Stimulated activated CD8-positive, alpha-beta memory T cell treated with anti-CD3 and anti-CD28 coated beads, Interleukin-2, amount 100 ng/mL, for 1 hour (primary cell): ENCODE measurements around the gene TRIM28.

Experiments used
- DNase-seq, 2 donors: peaks; one replicate each; pipeline ENCODE4 v3.0.0-alpha.2; 2020; ENCODE audit warnings: low read depth in 2 of 2

Gene TRIM28

DNA sequence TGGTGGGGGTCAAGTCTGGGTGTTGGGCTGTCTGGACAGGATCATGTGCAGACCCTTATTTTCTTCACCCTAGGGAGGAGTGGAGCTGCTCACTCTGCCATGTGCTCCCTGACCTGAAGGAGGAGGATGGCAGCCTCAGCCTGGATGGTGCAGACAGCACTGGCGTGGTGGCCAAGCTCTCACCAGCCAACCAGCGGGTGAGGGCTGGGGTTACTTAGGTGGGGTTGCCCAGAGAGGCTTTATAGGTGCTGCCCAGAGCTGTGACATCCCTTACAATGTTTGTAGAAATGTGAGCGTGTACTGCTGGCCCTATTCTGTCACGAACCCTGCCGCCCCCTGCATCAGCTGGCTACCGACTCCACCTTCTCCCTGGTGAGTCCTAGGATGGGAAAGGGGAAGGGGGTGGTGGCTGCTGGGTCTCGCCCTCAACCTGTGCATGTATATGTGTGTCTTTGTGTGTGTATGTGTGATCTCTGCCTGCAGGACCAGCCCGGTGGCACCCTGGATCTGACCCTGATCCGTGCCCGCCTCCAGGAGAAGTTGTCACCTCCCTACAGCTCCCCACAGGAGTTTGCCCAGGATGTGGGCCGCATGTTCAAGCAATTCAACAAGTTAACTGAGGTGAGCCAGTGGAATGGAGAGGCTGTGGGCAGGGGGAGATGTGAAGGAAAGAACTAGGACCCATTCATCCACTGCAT, 5.9 kb downstream of the TRIM28 start:
- DNase-seq, result no peak

DNA sequence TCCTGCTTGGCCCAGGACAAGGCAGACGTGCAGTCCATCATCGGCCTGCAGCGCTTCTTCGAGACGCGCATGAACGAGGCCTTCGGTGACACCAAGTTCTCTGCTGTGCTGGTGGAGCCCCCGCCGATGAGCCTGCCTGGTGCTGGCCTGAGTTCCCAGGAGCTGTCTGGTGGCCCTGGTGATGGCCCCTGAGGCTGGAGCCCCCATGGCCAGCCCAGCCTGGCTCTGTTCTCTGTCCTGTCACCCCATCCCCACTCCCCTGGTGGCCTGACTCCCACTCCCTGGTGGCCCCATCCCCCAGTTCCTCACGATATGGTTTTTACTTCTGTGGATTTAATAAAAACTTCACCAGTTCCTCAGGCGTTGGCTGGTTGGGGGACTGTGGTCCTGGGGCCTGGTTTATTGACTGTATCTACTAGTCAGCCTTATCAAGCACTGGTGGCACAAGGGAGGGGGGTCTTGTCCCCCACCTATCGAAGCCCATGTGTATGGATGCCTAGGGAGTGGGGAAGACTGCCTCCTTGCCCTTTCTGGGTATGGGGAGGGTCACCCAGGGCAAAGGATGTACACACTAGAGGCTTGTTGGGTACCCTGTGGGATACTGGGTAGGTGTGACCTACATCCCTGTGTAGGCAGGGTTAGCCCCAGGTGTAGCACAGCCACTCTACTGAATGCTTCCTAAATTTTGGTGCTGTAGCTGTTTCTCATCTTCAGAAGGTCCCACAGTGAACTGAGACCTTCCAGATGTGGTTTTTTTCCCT, 6.7 kb downstream of the TRIM28 start:
- no peak for DNase-seq

DNA sequence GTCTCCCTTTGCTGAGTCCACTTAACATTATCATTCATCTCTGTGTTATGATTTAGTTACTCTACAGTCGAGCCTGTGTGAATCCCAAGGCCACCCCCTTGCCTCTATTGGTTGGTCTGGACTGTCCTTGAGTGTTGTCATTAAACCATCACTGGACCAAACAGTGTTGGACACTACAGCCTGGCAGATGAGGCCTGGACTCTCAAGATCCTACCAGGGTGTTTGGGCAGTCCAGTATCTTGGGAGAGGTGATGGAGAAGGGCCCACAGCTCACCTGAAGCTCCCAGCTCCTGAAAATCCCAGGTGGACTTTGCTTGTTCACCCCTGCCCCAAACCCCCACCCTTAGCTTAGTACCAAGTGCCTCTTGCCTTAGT, 7.2 kb downstream of the TRIM28 start:
- DNase-seq, result no peak

DNA sequence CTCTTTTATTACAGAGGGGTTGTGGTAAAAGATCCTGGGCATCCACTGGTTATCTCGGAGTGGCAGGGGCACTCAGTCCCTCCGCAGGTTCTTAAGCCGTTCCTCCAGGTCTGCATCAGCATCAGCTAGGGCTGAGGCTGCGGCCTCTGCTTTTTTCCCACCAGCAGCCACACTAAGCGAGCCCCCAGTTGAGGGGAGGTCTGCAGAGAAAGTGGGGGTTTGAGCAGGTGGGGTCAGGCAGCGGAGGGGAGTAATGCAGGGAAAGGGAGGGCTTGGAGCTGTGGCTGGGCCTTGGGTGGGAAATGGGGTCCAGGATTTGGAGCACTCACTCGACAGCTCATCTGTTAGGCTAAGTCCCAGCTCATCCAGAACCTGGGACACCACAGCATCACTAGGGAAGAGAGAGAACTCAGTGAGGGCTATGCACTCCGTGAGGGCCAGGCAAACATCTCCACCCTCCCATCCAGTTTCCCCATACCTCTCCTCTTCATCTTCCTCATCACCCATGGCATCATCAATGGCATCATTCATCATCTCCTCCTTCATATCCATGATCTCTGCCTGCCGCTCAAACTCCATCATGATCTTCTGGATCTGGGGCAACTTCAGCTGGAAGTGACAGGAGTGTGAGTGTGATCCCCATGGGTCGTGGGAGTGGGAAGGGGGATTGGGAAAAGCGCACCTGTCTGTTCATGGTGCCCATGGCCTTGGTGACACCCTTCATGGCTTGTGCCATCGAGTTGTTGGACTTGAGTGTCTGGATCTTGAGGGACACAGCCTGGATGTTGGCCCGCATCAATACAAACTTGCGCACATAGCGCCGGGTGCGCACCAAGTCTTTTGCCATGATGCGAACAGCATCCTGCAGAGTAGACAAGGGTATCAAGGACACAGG, 8.0 kb downstream of the TRIM28 start:
- no peak for DNase-seq

DNA sequence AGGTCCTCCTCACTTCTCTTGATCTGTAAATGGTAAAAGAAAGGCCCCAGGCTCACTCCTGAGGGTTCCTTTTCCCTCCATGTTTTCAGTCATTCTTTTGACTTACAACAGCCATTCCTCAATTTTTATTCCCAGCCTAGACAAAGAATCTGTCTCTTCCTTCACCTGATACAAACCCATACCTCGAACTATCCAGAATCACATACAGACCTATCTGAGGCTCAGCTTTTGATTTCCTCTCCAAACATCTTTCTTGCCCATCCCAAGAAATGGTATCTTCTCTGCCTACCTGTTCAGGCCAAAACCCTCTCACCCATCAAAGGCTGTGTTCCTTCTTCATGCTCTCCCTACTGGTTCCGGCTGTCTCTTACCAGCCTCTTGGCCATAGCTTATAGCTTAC, 8.8 kb downstream of the TRIM28 start:
- no peak for DNase-seq

DNA sequence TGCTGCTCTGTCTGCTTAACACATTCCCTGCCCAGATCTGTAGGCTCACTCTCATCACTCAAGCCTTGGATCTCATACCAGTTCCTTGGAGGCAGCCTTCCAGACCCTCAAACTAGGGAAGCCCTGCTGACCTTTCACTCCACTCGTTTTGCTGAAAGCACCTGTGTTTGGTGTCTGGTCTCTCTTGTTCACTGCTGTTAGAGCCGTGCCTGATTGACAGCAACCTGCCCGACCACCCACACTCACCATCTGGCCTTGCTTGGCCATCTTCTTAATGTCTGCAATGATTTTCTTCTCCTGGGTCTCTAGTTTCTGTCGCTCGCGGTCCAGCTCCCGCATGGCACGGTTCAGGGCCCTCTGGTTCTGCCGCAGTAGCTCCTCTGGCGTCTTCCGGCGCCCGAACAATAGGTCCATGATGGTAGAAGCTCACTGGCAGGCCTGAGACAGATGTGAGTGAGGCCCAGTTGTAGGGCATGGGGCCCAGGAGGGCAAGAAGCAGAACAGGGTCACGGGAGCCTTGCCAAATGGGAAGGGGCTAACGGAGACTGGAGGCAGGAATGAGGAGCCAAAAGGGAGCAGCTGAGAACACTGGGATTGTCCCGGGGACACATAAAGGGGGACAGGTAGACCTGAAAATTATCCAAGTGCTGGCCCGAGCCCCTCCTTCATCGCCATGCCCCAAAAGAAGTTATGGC, 10.1 kb downstream of the TRIM28 start:
- DNase-seq, result no peak

DNA sequence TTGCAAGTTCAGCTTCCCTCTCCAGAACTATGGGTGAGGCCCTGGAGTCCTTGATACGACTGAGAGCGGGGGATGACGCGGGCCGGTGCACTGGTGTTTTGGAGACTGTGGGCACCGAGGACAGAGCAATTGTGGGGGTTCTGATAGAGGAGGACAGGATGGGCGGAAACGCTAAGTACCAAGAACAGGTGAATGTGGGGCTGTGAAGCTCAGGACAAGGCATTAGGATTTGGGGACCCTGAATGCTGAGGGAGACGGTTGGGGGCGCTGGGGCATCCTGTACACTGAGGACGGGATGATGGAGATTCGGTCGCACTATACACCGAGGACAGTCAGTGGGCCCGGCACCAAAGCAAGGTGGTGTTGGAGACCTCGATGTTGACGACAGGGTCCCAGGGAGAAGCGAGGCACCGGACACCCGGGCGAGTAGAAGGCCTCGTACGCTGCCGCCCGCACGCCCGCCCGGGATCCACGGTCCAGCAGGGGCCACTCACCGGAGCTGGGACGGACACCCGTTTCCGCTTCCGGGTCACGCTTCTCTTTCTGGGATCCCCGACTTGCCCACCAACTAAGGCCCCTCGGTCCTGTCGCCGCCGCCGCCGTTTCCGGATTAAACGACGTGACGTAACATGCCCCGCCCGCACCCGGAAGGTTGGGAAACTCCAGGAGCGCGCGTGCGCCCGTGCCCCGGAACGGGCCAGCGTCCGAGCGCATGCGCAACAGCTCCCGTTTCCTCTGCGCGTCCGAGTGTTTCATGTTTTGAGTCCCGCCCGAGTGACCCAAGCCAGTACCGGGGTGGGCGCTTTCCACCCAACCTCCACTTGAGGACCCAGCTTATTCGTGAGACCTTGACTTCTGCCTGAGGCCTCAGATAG, 10.9 kb downstream of the TRIM28 start, which contains the start of gene CHMP2A:
TSS of gene CHMP2A (minus strand) at position 612 of the 875 bp plus-strand sequence. CDS start 893 bp downstream, outside the sequence.
- peak; percentile 96 to 98 for DNase-seq

DNA sequence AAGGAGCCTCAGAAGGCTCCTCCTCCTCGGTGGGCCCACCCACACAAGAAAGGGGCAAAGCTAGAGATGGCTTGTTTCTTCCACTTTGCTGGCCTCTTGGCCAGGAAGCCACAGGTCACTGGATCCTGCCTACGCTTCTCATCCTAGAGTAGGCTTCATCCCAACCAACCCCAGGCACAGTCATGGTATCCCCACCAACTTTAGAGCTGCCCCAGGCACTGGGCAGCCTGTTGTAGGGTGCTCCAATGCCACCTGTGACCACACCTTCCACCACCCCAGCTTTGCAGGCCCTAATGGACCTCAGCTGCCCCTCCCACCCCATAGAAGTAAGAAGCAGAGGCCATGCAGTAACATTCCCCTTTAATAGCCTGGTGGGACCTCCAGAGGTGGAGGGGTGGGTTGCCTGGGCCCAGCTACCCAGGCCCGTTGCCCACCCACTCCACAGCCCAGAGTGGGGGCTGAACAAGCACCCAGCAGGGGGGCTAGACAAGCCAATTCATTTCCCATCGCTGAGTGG, 11.6 kb downstream of the TRIM28 start:
- no peak for DNase-seq

DNA sequence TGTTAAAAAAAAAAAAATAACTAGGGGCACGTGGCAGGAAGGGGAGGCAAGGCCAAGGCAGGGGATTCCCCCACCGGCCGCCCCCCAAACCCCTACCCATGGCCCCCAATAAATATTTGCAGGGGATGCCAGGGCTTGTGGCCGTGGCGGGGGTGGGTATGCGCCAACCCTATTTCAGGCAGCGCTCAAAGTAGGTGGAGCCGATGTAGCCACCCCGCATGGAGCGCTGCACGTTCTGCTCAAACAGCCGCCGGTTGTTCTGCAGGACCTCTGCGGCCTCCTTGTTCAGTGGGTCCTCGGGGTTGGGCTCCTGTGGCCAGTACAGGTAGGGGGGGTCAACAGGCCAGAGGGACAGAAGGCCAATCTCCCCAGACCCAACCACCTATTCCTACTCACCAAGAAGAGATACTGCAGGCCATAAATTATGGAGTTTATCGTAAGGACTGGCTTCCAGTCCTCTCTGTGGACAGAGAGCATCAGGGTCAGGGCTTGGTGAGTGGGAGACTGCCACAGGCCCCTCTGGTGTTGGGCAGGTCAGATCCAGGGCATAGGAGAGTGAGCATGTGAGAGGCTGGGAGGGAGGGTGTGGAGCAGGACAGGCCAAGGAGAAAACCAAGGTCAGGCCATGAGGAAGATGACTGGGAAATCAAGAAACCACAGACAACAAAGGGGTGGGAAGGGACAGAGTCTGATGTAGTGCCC, 12.2 kb downstream of the TRIM28 start:
- no peak for DNase-seq

DNA sequence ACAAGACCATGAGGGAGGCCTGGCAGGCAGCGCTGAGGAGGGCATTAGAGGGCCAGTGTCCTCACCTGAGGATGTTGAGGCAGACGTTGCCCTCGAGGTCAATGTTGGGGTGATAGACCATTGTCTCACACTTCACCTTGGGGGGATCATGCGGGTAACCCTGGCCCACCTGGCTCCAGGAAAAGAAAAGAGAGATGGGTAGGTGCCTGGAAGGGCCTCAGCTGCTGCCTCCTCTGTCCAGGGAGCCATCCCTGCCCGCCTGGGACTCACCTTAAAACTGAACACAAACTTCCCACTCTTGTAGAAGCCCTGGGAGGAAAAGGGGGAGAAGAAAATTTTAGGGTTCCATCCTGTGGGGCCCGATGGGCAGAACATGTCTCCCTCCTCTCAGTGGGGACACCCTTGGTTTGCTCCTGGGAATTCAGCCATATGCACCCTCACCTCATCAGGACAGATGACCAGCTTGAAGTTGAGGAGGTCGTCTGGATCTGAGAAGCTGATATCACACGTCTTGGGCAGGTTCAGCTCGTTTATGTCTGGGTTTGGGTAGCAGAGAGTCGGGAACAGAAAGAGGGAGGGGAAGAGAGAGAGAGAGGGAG, 12.9 kb downstream of the TRIM28 start:
- no peak for DNase-seq

DNA sequence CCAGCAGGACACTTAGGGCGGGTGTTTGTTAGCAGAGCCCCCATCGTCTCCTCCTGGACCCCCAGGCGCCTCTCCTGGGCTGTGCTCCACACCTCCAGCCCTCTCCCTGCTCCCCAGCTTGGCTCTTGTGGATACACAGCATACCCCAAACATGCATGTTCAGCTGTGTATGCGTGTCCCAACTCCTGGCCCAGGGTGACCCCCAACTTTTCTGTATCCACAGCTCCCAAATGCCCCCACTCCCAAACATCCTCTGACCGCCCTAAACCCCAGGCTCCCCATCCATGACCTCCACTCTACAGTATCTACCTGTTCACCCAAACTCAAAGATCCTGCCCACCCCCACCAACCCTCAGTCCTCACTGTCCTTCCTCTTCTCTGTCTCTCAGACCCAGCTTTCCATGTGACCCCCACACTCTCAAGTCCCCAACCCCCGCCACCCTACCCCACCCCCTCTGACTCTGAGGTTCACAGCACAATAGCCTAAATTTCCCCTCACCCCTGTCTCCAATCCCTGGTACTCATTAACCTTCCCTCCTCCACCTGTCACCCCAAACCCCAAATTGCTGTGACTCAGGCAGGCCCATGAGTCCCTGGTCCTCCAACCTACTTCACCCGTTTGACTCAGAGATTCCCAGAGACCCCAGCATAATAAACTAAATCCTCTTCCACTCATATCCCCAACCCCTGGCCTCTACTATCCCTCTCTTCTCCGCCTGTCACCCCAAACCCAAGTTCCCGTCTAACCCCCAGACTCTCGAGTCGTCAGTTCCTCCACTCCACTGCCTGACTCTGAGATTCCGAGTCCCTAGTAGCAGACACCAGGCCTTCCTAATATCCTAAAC, 13.6 kb downstream of the TRIM28 start:
- no peak for DNase-seq

DNA sequence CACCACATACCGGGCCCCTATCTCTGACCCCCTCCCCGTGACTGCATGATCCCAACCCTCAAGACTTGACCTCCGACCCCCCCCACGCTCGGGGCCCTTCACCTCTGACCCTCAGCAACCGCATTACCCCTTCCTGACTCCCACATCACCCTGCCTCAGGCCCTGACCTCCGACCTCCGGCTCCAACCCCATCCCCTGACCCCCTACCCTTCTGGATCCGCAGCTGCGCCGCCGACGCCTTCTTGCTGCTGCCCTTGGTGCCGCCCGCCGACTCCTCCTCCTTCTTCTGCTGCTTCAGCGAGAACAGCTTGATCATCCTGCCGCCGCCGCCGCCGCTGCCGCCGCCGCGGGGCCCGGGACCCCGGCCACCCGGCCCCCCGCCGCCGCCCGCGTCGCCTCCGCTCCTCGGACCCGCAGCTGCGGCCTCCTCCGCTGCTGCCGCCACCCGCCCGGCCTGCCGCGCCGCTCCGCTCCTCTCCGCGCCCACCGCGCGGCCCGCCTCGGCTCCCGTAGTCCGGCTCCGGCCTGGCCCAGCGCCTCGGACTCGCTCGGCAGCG, 14.3 kb downstream of the TRIM28 start, which contains the start of gene UBE2M:
TSS of gene UBE2M (minus strand) at position 546 of the 557 bp plus-strand sequence. CDS start at position 316, 230 bp downstream.
- DNase-seq, result peak in 1 of 2 donors; percentile 32

DNA sequence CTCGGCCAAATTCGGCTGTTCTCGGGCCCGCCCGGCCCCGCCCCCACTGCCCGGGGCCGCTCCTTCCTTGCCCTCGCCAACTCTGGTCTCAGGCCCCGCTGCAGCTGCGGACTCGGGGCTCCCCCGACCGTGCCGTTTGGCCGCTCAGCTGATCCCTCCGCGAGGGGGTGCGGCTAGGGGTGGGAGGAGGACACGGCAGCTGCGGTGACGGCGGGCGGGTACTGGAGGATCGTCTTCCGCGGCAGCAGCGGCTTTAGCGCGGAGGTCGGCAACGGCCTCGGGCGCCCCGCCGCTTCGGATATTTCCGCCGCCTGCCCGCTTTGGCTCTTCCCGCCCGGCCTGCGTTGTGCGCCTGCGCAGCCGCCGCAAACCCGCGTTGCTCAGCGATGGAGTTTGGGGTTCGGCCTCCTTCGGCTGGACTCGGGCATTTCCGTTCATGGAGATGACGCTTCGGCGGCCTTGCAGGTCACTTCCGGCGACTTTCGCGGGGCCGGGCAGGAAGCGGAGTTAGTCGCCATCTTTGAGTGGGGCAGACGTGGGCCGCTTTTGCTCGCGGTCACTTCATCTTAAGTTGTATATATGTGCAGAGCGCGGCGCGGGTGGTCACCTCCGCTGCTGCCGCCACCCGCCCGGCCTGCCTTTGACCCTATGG, 14.9 kb downstream of the TRIM28 start:
- peak; percentile 98 to 99 for DNase-seq

DNA sequence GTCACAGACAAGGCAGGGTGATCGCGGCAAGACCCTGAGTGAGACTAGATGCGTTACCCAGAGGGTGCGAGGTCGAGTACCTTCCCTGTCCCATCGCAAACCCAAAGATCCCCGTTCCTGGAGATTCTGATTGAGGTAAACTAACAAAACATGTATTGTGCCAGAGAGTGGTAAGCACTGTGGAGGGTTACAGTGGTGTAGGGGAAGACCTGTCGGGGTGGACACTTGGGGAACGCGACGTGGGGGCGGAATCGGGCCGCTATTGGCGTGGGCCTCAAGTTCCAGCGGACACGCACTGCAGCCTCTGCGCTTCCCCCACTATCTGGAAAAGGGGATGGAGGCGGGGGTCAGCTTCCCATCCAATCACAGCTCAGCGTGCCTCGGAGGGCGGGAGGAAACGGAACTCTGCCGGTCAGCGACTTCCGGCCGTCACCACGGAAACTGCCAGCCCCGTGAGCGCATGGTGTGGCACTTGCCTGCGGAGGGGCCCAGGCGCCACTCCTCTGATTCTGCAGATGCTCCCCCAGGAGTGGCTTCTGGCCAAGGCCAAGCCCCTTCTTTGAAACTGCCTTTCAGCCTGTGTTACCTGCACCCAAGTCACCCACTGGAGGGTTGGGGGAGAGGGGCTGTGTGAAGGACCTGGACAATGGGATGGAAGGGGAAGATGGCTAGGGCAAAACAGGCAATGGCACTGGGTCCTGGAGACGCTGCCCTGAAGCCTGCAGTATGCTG, 15.6 kb downstream of the TRIM28 start:
- peak in 1 of 2 donors; percentile 39 for DNase-seq

DNA sequence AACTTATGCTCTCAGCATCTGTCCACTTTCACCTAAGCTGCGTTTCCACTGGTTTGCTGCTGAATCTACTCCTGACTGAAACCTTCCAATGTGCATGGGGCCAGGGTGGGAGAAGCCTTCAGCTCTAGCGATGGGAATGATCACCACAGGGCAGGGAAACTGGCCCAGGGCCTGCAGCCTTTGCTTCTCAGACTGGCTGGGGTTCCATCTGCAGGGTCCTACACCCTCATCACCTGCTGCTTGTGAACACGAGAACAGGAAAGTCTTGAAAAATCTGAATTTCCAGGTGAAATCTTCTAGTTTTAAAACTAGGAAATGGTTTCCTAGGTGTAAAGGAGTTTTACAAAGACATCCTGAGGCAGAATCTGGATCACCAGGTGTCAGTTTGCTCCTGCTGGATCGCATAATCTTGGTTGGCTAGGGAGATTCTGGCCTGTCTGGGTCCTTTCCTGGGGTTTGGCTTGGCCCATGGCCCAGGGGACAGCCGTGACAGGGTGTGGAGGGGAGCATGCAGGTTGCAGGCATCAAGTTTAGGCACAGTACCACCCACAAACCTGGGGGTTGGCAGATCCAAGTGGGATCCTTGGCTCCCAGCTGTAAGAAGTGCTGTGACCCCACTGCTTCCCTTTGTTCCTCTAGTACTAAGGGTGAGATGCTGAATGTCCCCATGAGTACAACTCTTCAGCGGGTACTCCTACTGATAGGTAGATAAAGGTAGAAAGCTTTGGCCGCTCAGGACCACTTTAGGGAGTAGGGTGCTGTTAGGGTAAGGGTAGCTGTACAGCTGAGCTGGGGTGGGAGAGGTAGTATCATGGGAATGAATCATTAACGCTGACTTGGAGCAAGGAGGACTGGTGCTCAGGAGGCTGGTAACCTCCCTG, 16.4 kb downstream of the TRIM28 start:
- no peak for DNase-seq

DNA sequence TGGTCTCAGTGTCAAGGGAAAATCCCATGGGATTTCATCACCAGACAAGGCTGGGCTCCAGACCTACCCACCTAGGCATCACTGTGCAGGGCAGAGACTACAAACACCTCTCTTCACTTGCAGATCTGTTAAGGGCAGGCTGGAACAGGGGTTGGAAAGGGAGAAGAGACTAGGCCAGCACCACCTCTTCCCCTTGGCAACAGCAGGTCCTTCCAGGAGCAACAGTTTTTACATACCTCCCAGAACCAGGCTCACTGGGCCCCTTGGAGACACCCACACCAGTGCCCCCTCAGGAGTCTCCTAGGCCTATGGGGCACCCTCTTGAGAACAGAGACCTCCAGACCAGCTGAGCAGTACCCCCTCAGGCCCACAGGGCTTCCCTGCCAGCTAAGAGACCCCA, 17.1 kb downstream of the TRIM28 start:
- DNase-seq, result no peak
